ENCODE data around the gene TBC1D22B.

The TBC1D22B gene

DNA sequence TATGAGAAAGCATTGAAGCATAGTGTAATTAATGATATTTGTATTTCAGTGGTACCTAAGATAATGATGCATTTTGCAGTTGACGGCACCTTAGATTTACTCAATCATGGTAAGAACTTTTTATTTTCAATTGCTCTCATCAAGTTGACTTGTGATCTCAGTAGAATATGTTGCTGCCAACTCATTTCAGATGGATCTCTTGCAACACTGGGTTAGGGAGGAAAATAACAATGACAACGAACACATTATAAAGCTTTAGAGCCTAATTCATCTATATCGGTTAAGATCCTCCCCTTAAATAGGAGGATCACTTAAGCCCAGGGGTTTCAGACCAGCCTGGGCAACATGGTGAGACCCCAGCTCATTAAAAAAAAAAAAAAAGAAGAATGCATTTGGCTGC lies 18.0 kb upstream of the TBC1D22B start:
- in situ Hi-C loops (cut with MboI; ENCODE audit: low sequenced_read_pairs) = no loop called here

- in situ Hi-C loops (cut with MboI; ENCODE audit: low sequenced_read_pairs) = no loop called here
Observed at GRCh38 chr6:37239950-37240713, 17.4 kb upstream of the TBC1D22B start.

DNA sequence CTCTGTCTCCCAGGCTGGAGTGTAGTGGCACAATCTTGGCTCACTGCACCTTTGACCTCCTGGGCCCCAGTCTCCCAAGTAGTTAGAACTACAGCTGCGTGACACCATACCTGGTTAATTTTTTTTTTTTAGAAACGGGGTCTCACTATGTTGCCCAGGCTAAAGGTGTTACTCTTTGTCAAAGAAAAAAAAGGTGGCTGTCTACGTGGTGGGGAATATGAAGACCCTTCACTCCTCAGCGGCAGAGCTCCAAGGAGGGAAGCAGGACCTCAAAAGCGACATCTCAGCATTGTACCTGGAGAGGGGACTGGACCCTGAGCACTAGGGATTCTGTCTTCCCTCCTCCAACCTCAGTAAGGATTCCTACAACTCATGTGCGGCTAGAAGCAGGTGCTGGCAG lies 16.4 kb upstream of the TBC1D22B start:
- in situ Hi-C loops (cut with MboI; ENCODE audit: low sequenced_read_pairs) = no loop called here

DNA sequence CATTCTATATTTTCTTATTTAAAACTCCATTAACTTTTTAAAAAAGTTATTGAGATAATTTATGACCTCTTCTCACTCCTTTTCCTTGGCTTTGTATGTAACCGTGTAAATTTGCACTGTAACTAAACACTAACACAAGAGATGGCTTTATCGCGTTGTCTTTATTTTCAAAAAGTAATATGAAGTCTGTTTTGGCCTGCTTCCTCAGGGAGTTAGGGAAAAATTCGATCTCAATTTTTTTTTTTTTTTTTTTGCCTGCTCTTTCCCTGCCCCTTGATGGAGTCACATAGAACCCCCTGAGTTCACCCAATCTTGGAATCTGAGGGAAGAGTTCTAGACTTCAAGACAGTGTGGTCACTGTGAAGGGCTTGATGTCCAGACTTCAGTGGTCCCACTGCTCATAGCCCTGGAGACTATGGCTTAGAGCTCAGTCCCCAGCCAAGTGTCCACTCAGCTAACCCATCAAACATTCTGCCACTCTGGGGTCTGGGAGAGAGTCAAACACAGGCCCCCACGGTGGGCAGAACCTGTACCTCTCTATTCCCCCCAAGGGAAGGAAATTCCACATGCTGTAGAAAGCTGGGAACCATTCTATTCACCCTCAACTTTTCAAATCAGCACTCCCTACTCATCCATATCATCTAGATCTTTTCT lies 15.7 kb upstream of the TBC1D22B start:
- in situ Hi-C loops (cut with MboI; ENCODE audit: low sequenced_read_pairs) = no loop called here

DNA sequence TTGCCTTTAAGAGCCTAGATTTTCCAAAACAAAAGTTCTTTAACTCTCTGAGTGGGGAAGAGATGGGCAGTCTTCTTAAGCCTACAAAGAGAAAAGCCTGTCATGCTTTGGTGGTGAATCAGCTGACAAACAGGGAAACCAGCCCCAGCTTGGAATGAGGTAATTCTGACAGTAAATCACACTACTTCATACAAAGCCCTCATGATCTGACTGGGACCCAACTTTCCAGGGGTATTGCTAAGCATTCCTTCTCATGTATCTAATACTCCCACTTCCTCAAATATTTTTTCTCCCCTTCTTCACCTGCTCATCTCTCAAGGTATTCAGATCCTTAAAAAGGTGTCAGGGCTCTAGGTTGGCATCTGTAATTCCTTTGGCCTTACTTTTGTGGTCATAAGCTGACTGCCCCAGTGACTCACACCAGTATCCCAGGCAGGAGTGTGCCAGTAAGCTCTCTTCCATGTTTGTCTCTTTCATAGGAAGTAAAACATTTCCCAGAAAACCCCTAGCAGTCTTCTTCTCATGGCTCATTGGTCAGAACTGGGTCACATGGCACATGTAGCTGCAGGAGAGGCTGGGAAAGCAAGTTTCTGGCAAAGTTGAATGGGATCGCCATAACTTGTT lies 15.0 kb upstream of the TBC1D22B start:
- in situ Hi-C loops (cut with MboI; ENCODE audit: low sequenced_read_pairs) = no loop called here

GRCh38 chr6:37243131-37243815 lies 14.3 kb upstream of the TBC1D22B start:
- in situ Hi-C loops (cut with MboI; ENCODE audit: low sequenced_read_pairs) = no loop called here

GRCh38 chr6:37243816-37244370 lies 13.7 kb upstream of the TBC1D22B start:
- in situ Hi-C loops (cut with MboI; ENCODE audit: low sequenced_read_pairs) = no loop called here

- in situ Hi-C loops (cut with MboI; ENCODE audit: low sequenced_read_pairs) = no loop called here
Observed at GRCh38 chr6:37244430-37245310, 12.9 kb upstream of the TBC1D22B start.

- in situ Hi-C loops (cut with MboI; ENCODE audit: low sequenced_read_pairs) = no loop called here
Observed at GRCh38 chr6:37251211-37251780, 6.3 kb upstream of the TBC1D22B start.

DNA sequence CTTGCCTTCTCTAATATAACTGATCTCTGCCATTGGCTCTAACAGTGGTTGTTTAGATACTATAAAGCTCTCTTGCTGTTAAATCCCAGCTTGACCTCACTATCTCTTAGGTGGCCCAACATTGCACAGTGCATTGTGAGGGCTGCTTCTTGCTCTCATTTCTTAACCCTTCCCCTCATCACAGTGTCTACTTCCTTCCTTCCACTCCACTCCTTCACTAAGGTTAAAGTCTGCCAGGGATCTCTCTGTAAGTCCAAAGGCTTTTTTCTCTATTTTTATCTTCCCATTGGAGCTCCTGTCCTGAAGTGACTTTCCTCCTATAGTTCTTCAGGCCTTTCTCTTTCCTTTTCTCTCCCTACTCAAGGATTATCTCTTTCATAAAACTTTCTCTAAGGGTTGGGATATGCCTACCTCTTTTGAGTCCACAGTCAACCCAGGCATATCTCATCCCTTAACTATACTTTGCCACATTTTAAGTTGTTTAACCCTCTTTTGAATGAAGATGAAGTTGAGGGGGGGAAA lies 4.0 kb upstream of the TBC1D22B start:
- in situ Hi-C loops (cut with MboI; ENCODE audit: low sequenced_read_pairs) = no loop called here

DNA sequence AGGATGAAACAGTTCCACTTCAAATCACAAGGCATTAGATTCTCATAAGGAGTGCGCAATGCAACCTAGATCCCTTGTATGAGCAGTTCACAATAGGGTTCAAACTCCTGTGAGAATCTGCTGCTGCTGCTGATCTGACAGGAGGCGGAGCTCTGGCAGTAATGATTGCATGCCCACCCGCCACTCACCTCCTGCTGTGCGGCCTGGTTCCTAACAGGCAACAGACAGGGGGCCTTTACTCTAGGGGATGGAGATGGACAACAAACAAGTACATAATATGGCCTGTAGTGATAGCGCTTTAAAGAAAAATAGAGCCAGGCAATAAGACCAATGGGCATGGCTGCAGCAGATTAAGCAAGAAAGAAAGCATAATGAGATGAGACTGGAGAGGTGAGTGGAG lies 2.7 kb upstream of the TBC1D22B start:
- in situ Hi-C loops (cut with MboI; ENCODE audit: low sequenced_read_pairs) = no loop called here

- in situ Hi-C loops (cut with MboI; ENCODE audit: low sequenced_read_pairs) = no loop called here
Observed at GRCh38 chr6:37256692-37257319, 766 bp upstream of the TBC1D22B start.

DNA sequence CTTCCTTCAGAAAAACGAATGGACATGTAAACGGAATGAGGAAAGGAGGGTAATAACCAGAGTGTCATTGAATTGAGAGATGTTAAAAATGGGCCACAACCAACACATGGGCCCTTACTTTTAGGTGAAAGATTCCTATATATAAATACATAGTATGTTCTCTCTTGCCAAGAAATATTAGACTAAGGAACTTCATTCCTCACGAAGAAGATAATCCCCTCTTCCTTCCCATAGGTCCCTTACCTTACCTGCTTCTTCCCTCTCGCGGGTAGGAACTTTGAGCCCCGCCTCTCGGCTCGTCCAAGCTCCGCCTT lies 295 bp upstream of the TBC1D22B start:
- in situ Hi-C loops (cut with MboI; ENCODE audit: low sequenced_read_pairs) = no loop called here

GRCh38 chr6:37258405-37259105 lies 983 bp downstream of the TBC1D22B start:
- in situ Hi-C loops (cut with MboI; ENCODE audit: low sequenced_read_pairs) = no loop called here

GRCh38 chr6:37259191-37259590 lies 1.6 kb downstream of the TBC1D22B start:
- in situ Hi-C loops (cut with MboI; ENCODE audit: low sequenced_read_pairs) = no loop called here

- in situ Hi-C loops (cut with MboI; ENCODE audit: low sequenced_read_pairs) = no loop called here
Observed at GRCh38 chr6:37260040-37260439, 2.5 kb downstream of the TBC1D22B start.

GRCh38 chr6:37260444-37260843 lies 2.9 kb downstream of the TBC1D22B start:
- in situ Hi-C loops (cut with MboI; ENCODE audit: low sequenced_read_pairs) = no loop called here

- in situ Hi-C loops (cut with MboI; ENCODE audit: low sequenced_read_pairs) = no loop called here
Observed at GRCh38 chr6:37261198-37261597, 3.6 kb downstream of the TBC1D22B start.
